Gastrocnemius medialis (tissue), 4 donors: ENCODE data around the gene BASP1. TPM values are rescaled to one million over a fixed set of nuclear protein-coding genes. Genes with fewer than 3 reads are reported as not detected.

Experiments used
- ATAC-seq, 2 donors: fragments of 150-250 bp; one replicate each; pipeline ENCODE4 v1.9.1; 2016
- DNase-seq, 2 donors: peaks; one replicate each; pipeline ENCODE4 v3.0.0-alpha.2; 2019
- H3K27ac ChIP-seq, 4 donors: fragments of 200-600 bp; sonication (generic); 1 replicate in 1 of 4; 2 replicates in 3 of 4; pipeline ENCODE4 v1.5.1; 2016 to 2018; ENCODE audit warnings: mild to moderate bottlenecking in 2 of 4, moderate library complexity in 1 of 4
- H3K27me3 ChIP-seq, 3 donors: fragments of 200-600 bp; sonication (generic) in 2 of 3; 1 replicate in 1 of 3; 2 replicates in 2 of 3; pipeline versions ENCODE4 v1.5.1 to v1.6.0; 2016 to 2019; ENCODE audit warnings: mild to moderate bottlenecking in 1 of 3, moderate library complexity in 1 of 3
- H3K36me3 ChIP-seq, 2 donors: fragments of 200-600 bp; sonication (generic) in 1 of 2; one replicate each; pipeline ENCODE4 v1.5.1; 2017 to 2018
- H3K4me1 ChIP-seq, 2 donors: fragments of 200-600 bp; sonication (generic) in 1 of 2; one replicate each; pipeline ENCODE4 v1.5.1; 2016 to 2017; ENCODE audit warnings: mild to moderate bottlenecking in 2 of 2
- H3K4me3 ChIP-seq, 4 donors: fragments of 200-600 bp; sonication (generic) in 3 of 4; 1 replicate in 1 of 4; 2 replicates in 3 of 4; pipeline ENCODE4 v1.5.1; 2016 to 2019; ENCODE audit warnings: mild to moderate bottlenecking in 2 of 4
- H3K9me3 ChIP-seq, 3 donors: fragments of 200-600 bp; sonication (generic) in 2 of 3; 1 replicate in 1 of 3; 2 replicates in 2 of 3; pipeline ENCODE4 v1.5.1; 2016 to 2019
- POLR2A ChIP-seq, 2 donors: fragments of 450-650 bp; IDR thresholded peaks; one replicate each; pipeline ENCODE4 v1.6.1; 2017; ENCODE audit warnings: antibody characterized with exemption in 2 of 2, mild to moderate bottlenecking in 2 of 2, moderate library complexity in 2 of 2
- in situ Hi-C, 4 donors: fragments of 200-750 bp; cut with MboI; loops; one replicate each; pipeline versions ENCODE4 v1.15.0 to v1.8.0; 2017; ENCODE audit warnings: low sequenced_read_pairs in 4 of 4
- intact Hi-C: fragments of 100-400 bp; cut with DNase I; formaldehyde crosslinking; loops from one replicate; pipeline ENCODE4 v1.15.1; 2023; ENCODE audit warnings: low total_unique reads
- total RNA-seq, 4 donors: library from RNA; depleted of rRNA; stranded (reverse); fragments of >200 nt; gene quantifications; one replicate each; pipeline versions ENCODE4 v1.1.0 to v1.2.3, GENCODE V29; 2016
- TF ChIP-seq, protein P1 (sequence below), 5 experiments: fragments of 450-650 bp in 3 of 5; fragments of 200-600 bp in 2 of 5; sonication (generic) in 2 of 5; IDR thresholded peaks in 4 of 5; conservative IDR thresholded peaks in 1 of 5; 1 replicate in 4 of 5; 2 replicates in 1 of 5; pipeline ENCODE4 v1.5.1; 2016 to 2019; ENCODE audit warnings: antibody characterized with exemption in 5 of 5, mild to moderate bottlenecking in 3 of 5, moderate library complexity in 3 of 5

BASP1 gene
- total RNA-seq, 4 donors from 2014 or later = 0.82 to 4.0 (median 4.0) TPM; not detected in 1

DNA sequence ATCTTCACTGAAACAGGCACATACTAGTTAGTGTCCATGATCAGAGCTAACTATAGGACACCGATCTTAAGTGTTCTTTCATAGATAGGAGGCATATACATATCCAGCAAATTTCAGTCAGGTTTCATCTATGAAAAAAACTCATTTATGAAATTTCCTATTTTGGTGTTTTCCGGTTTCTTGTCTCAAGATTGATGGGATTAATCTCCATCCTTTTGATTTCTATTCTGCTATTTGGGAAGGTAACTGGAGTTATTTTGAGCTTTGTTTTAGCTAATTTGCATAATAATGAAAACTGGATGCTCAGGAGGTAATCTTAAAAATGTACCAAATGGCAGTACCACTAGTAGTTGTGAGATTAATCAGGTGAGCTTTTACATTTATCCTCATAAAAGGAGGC is 62.1 kb downstream of the BASP1 start:
- DNase-seq = no peak
- TF ChIP-seq, protein P1, sequence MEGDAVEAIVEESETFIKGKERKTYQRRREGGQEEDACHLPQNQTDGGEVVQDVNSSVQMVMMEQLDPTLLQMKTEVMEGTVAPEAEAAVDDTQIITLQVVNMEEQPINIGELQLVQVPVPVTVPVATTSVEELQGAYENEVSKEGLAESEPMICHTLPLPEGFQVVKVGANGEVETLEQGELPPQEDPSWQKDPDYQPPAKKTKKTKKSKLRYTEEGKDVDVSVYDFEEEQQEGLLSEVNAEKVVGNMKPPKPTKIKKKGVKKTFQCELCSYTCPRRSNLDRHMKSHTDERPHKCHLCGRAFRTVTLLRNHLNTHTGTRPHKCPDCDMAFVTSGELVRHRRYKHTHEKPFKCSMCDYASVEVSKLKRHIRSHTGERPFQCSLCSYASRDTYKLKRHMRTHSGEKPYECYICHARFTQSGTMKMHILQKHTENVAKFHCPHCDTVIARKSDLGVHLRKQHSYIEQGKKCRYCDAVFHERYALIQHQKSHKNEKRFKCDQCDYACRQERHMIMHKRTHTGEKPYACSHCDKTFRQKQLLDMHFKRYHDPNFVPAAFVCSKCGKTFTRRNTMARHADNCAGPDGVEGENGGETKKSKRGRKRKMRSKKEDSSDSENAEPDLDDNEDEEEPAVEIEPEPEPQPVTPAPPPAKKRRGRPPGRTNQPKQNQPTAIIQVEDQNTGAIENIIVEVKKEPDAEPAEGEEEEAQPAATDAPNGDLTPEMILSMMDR (IDR thresholded peaks at IDR 0.05 in 4 of 5, conservative IDR thresholded peaks at IDR 0.05 in 1 of 5) = no peak
- TF ChIP-seq POLR2A (IDR thresholded peaks at IDR 0.05) = no peak
- Histone ChIP-seq H3K9me3 (no peaks in the 10 kb centered on the region), H3K27me3 (no peaks in the 10 kb centered on the region), H3K4me1 (no peaks in the 10 kb centered on the region), H3K4me3 (no peak overlapping the region), H3K27ac (no peak overlapping the region), H3K36me3 (no peaks in the 10 kb centered on the region)
- ATAC-seq = no peak
- intact Hi-C loops = no loop called here
- in situ Hi-C loops = no loop called here

DNA sequence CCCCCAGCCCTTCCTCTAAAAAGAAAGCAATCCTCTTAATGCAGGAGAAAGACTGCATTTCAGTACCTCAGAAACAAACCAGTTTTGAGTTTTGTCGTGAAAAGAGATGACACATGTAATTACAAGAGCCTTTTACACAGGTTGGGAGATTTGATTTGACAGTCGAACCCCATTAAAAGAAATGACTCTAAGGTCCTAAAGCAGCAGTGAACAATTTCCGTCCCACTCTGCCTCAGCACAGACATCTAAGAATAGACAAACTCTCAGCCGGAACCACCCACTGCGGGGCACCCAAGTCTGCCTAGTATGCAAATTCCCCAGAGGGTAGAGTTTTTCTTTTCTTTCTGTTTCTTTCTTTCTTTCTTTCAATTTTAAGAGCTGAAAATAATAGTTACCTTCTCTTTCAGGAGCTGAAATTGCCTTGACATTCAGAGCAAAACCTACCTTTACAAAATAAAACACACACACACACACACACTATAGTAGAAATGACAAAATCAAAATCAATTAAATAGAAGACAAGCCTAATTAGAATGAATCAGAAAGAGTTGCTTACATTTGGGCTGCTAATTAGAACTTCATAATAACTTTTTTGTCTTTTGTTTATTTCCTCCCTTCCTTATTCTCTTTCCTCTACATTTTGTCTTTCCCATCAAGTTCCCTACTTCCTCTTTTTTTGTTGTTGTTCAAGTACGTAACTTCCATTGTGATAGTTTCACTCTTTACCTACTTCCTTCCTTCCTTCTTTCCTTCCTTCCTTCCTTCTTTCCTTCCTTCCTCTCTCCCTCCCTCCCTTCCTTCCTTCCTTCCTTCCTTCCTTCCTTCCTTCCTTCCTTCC is 65.1 kb downstream of the BASP1 start:
- no peak overlapping the region for H3K27ac ChIP-seq
- no peaks in the 10 kb centered on the region for H3K4me1 ChIP-seq
- H3K27me3 ChIP-seq = no peaks in the 10 kb centered on the region
- in situ Hi-C loops (no loop called here), intact Hi-C loops (no loop called here)
- no peaks in the 10 kb centered on the region for H3K36me3 ChIP-seq
- H3K4me3 ChIP-seq = no peak overlapping the region
- no peaks in the 10 kb centered on the region for H3K9me3 ChIP-seq
- DNase-seq = no peak
- TF ChIP-seq POLR2A (IDR thresholded peaks at IDR 0.05) = no peak
- TF ChIP-seq, protein P1 (IDR thresholded peaks at IDR 0.05 in 4 of 5, conservative IDR thresholded peaks at IDR 0.05 in 1 of 5) = no peak
- ATAC-seq = no peak

DNA sequence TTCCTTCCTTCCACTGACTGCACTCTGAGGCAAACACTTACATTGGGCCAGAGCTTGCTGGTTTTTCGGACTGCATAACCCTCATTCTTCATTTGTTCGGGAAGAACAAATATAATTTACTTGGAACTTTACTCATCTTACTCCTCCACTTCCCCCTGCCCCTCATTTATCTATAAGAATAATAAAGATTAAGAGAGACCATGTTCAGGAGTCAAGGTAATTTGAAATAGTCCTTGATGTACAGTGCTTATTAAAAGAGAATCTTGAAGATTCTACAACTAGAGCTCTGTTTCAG is 65.6 kb downstream of the BASP1 start:
- no peak for DNase-seq
- Histone ChIP-seq H3K4me3 (no peak overlapping the region), H3K27me3 (no peaks in the 10 kb centered on the region), H3K4me1 (no peaks in the 10 kb centered on the region), H3K36me3 (no peaks in the 10 kb centered on the region), H3K27ac (no peak overlapping the region), H3K9me3 (no peaks in the 10 kb centered on the region)
- ATAC-seq = no peak
- in situ Hi-C loops (no loop called here), intact Hi-C loops (no loop called here)
- TF ChIP-seq, protein P1 (IDR thresholded peaks at IDR 0.05 in 4 of 5, conservative IDR thresholded peaks at IDR 0.05 in 1 of 5) = no peak
- no peak for TF ChIP-seq POLR2A (IDR thresholded peaks at IDR 0.05)

DNA sequence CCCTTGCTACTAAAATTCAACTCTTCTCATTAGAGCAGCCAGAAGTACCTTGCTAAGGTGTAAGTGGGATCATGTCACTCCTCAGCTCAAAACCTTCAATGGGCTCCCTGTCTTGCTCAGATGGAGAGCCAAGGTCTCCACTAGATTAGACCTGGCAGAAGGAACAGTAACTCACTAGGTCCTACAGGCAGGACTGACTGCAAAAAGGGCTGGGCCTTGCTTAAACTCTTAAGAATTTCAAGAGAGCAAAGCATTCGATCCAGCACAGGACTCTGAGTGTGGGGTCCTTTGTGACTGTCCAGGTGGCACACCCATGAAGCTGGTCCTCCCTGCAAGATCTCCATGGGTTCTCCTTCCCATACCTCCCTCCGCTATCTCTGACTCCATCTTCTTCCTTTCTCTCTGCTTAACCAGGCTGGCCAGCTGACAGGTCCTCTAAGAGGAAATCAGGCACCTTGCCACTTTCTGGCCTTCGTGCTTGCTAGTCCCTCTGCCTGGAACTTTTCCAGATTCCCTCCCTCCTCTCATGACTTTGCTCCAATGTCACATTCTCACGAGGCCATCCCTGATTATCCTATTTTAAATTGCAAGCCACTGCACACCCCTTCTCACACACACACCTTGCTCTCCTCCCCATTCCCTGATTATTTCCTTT is 70.2 kb downstream of the BASP1 start:
- Histone ChIP-seq H3K4me3 (no peak overlapping the region), H3K4me1 (no peaks in the 10 kb centered on the region), H3K27me3 (no peaks in the 10 kb centered on the region), H3K27ac (no peak overlapping the region), H3K36me3 (no peaks in the 10 kb centered on the region), H3K9me3 (no peaks in the 10 kb centered on the region)
- DNase-seq (no peak), ATAC-seq (no peak)
- TF ChIP-seq, protein P1 (IDR thresholded peaks at IDR 0.05 in 4 of 5, conservative IDR thresholded peaks at IDR 0.05 in 1 of 5) = no peak
- TF ChIP-seq POLR2A (IDR thresholded peaks at IDR 0.05) = no peak
- intact Hi-C loops = no loop called here
- in situ Hi-C loops = no loop called here
